Esophagus mucosa (tissue), 1 donor: ENCODE results near the gene MATN4. TPM values are rescaled to one million over a fixed set of nuclear protein-coding genes. Genes with fewer than 3 reads are reported as not detected.

Source experiments
- ATAC-seq: fragments of 200-7000 bp; cut with Tn5 transposase; one replicate; pipeline ENCODE4 v1.9.1; 2020
- total RNA-seq: library from RNA; stranded (reverse); gene quantifications from one replicate; pipeline ENCODE4 v1.2.4, GENCODE V29; 2023
- donor health status: DM: yes; HTN: yes; CAD: no.

Gene MATN4
- total RNA-seq, 1 donor from 2014 or later: 0.16 TPM

- ATAC-seq: no peak
These were observed 62.0 kb downstream of the MATN4 start for GRCh38 chr20:45246109-45246508.

Other genes with a start within 250 kb of the MATN4 start
- 0.40 TPM for gene KCNS1, start 207.2 kb downstream of the MATN4 start, total RNA-seq
- 4.3 TPM for gene WFDC5, start 193.1 kb downstream of the MATN4 start, total RNA-seq
- gene WFDC12, start 183.8 kb downstream of the MATN4 start, total RNA-seq: 5.1 TPM
- 1,694 TPM for gene PI3, start 133.4 kb downstream of the MATN4 start, total RNA-seq
- not detected for gene SEMG1, start 101.3 kb downstream of the MATN4 start, total RNA-seq
- gene SEMG2, start 86.9 kb downstream of the MATN4 start, total RNA-seq: not detected
- 864 TPM for gene SLPI, start 53.7 kb downstream of the MATN4 start, total RNA-seq
- gene RBPJL, start 1.5 kb downstream of the MATN4 start, total RNA-seq: not detected
- gene SDC4, start 40.1 kb upstream of the MATN4 start, total RNA-seq: 99.1 TPM
- 13.7 TPM for gene SYS1, start 54.9 kb upstream of the MATN4 start, total RNA-seq
- gene TP53TG5, start 70.0 kb upstream of the MATN4 start, total RNA-seq: 0.36 TPM
- 22.6 TPM for gene DBNDD2, start 100.0 kb upstream of the MATN4 start, total RNA-seq
- gene PIGT, start 107.8 kb upstream of the MATN4 start, total RNA-seq: 43.0 TPM
- 37.9 TPM for gene WFDC2, start 161.5 kb upstream of the MATN4 start, total RNA-seq
- gene SPINT3, start 207.3 kb upstream of the MATN4 start, total RNA-seq: not detected
- gene WFDC6, start 231.2 kb upstream of the MATN4 start, total RNA-seq: not detected
- not detected for gene EPPIN, start 239.1 kb upstream of the MATN4 start, total RNA-seq